GM18511 (cell line): ENCODE measurements around the gene CFDP1.

Source experiments
- ATAC-seq: cut with Tn5 transposase; IDR thresholded peaks from one replicate; pipeline ENCODE4 v1.9.1; 2021; ENCODE audit warnings: mild to moderate bottlenecking, moderate library complexity; ENCODE audit not compliant: unreplicated experiment

The CFDP1 gene

DNA sequence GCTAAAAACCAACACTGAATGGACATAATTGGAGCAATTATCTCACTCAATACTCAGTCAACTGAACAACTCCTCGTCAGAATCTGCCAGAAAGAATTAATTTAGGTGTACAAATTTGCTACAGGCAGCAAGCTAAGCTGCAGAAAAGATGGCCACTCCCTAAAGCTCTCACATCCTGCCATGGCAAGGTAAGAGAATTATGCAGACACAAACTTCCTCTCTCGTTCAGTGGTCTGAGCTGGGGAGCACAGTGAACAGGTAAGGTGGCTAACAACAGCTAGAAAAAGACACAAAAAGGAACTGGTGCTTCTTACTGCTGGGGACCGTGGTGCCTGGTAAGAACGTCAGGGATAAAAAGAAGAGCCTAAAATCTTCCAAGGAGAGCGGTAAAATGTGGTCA is 107.0 kb downstream of the CFDP1 start:
- ATAC-seq, result no peak

DNA sequence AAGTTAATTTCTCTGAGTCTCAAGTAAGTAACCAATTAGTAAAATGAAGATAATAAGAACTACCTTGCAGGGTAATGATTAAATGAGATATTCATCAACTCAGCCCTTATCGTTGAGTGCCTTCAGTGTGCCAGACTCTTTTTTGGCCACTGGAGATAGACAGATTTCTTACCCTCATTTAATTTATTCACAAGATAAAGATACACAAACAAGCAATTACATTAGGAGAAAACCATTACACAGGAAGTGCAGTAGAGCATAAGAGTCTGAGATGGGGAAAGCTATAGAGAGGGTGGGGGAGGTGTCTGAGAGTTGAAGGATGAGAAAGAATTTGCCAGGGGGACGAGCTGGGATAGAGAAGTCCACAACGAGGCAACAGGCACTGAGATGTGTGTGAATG is 109.4 kb downstream of the CFDP1 start:
- no peak for ATAC-seq

DNA sequence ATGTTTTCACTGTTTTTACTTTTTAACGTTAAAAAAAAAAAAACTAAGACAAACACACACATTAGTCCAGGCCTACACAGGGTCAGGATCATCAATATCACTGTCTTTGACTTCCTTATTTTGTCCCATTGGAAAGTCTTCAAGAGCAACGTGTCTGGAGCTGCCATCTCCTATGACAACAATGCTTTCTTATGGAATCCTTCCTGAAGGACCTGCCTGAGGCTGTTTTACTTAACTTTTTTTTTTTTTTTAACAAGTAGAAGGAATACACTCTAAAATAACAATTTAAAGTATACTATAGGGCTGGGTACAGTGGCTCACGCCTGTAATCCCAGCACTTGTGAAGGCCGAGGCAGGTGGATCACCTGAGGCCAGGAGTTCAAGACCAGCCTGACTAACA is 110.1 kb downstream of the CFDP1 start:
- ATAC-seq, result no peak

DNA sequence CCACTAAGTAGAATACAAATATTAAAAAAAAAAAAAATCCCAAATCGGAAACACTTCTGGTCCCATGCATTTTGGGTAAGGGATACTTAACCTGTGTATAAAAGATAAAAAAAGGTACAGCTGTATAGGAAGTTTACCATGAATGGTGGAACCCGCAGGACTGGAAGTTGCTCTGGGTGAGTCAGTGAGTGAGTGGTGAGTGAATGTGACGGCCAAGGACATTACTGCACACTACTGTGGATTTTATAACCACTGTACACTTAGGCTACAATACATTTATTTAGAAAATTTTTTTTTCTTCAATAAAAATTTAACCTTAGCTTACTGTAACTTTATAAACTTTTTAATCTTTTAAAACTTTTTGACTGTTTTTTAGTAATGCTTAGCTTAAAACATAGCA is 110.6 kb downstream of the CFDP1 start:
- ATAC-seq, result no peak

DNA sequence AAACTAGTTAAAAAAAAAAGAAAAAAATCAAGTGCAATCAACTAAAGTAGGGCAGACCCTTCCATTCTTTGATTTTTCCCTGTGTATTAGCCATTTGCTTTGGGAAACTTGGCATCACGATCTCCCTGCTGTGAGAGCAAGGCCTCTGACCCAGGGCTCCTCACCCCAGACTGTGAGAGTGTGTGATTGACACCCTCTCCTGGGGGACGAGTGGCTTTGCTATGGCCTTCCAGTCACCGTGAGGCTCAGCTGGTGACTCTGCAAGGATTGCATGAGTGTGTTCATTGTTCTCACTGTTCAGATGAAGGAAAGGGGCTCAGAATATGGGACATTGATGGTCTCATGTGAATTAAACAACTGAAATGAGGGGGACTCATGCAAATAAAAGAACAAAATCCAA is 112.9 kb downstream of the CFDP1 start:
- ATAC-seq, result no peak

DNA sequence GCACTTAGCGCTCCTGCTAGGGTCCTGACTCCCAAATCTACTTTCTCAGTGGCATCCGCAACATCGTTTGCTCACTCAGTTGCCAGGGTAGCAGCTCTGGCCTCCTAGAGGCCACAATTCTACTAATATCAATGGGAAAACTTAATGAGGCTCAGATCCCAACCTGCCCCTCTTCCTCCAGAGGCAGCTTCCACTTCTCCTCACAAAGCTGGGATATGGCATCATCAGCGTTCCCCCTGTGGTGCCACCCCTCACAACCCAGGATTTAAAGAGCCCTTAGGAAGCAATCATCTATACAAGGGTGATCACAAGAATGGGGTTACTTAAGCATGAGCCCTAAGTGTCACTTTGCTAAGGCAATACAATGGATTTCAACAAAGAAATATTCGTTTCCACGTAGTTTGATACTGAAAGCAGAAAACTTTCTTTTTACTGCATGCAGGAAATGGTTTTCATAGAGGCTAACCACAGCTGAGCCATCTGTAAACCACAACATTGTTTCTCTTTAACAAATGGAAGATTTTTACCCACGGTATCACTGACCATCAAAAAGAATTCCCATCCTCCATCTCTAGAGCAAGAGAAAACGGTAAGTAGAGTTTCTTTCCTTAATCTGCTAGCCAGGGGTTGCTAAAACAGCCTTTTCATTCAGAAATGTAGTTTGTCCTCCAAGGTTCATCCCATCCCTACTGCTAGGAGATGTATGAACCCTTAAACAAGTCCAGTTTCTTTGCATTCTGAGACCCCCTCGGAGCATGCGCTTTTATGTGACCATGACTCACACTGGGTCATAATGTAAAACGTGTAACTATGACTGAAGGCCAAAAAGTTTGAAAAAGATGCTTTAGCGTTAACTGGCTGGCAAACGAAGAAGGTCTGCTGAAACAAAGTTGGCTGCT is 113.5 kb downstream of the CFDP1 start:
- peak; percentile 90 for ATAC-seq

DNA sequence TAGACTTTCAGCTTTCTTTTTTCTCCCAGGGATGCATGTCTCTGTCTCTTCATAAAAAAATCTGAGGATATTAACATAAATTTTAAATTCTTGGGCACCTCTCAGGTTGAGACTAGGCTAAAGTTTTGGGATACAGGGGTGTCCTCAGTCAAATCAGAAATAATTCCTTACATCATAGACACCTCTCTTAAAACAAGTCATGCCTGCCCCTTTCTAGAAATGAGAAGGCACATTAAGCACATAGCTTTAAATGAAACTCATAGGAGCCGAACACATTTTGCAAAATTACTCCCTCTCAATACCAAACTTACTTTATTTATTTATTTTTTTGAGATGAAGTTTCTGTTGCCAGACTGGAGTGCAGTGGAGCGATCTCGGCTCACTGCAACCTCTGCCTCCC is 114.6 kb downstream of the CFDP1 start:
- ATAC-seq, result no peak

DNA sequence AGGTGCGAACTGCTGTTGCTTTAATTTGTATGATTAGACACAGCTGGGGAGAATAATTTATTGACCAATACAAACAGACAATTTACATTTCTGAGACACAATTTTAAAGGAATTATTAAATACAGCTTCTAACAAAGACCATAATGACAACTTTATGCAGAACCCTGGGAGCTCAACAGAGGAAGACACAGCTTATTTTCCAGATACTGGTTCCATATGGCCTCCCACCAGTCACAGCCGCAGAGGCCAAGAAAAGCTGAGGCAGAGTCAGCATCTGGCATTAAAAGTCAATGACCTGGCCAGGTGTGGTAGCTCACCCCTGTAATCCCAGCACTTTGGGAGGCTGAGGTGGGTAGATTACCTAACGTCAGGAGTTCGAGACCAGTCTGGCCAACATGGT is 115.8 kb downstream of the CFDP1 start:
- no peak for ATAC-seq

DNA sequence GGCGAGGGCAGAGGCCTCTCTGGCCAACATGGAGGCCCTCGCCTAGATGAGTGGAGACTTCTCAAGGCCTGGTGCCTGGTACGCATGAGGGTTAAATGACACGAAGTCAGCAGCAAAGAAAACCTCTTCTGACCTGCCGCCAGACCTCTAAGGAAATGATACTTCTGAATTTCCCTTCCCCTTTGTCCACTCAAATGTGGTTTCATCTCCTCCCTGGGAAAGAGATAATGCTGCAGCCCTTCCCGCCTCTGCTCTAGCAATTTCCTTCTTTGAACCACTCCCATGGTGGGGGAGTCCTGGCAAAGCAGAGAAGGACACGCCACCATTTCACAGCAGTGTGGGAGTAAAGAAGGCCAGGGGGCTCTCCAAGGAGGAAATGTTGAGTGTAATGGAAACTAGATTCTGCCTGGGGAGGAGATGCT is 116.2 kb downstream of the CFDP1 start:
- ATAC-seq, result no peak

DNA sequence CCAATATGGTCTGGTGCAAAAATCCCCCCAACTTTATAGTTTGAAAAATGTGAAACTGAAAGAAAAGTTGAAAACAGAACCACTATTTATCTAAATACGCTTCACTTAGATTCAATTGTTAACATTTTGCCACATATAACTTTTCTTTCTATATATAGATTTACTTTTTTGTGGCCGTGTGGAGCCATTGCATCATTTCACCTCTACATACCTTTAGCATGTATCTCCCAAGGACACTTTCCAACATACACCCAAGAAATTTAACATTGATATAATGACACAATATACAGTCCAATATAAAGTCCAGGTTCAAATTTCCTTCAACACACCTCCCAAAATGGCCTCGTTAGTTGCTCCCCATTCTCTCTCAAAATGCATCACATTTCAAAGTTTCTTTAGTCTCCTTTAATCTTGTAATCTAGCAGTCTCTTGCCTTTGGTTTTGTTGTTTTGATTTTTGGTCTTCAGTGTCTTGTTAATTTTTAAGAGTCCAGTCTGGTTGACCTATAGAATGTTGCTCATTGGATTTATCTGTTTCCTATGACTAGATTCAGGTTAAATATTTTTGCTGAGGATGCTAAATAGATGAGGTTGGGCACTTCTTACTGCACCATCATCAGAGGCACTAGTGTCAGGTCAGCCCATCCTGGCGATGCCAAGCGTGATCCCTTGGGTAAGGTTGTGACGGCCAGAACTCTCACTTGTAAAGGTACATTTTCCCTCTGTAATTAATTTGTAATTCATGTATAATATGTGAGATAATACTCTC is 117.6 kb downstream of the CFDP1 start:
- ATAC-seq, result no peak

DNA sequence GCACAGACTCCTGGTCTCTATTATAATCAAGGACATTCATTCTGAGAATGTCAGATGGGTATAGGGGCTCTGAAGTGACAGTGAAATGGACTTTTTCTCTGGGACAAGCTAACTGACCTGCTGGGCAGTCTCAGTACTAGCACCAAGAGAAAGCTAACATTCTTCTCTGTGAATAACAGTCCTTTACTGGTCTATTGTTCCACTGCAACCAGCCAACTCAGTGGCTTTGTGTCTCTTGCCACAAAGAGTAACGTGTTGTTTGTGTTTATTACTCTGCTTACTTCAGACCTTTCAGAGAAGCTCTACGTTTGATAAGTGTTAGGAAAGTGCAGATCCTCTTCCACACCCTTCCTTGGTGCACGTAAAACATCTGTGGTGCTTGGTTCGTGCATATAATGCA is 120.4 kb downstream of the CFDP1 start:
- ATAC-seq, result no peak

DNA sequence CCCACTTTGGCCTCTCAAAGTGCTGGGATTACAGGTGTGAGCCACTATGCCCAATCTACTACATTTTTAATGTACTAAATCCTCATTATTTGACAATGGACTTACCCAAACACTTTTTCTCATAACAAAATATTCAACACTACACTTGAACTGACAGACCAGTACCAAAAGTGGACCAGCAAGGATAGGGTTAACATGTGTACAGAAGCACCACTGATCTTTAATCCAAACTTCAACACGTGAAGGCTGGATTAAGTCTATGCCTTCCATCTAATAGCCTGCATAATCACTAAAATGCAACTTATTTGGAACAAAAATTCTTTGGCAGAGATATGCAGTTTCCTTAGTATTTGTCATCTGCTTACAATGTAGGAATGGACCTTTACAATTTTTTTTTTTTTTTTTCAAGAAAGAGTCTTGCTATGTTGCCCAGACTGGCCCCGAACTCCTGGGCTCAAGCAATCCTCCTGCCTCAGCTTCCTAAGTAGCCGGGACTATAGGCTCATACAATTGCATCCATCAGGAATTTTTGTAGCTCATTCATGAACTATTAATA is 121.8 kb downstream of the CFDP1 start:
- ATAC-seq, result no peak

DNA sequence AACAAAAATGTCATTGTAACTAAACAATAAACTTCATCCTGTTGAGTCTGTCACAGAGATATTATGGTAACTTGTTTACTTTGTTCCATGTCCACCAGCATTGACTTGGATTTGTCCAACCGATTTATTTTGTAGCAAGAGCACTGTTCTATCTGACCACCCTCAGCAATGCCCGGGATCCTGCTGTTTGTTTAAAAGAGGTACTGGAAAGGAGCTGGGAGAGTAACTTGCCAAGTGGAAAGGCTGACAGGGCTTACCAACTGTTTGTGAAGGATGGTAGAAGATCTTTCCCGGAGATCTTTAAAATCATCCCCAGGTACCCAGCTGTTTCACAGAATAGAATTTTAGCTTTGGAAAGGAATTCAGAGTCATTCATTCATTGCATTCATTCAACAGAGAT is 122.8 kb downstream of the CFDP1 start:
- ATAC-seq, result no peak

DNA sequence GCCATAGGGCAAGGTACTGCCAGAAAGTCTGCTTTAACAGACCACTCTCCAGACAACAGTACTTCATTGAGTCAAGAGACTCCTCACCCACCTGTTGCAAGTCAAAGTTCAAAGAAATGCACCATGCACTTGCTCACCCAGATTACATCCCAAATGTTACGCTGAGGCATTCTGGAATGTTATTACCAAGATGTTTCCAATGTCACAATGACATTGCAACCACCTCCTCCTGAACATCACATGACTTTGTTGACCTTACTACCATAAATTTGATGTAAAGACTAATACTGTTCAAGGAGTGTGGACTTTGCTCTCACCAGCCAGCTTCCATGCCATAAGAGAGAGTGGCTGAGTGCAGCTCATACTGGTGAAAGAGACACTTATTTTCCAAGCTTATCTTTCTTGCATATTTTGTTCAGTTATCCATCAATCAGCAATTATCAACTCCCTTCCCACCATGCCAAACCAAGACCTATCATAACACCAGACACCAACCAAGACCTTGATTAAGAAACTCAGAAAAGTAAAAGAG is 123.3 kb downstream of the CFDP1 start:
- ATAC-seq, result no peak

DNA sequence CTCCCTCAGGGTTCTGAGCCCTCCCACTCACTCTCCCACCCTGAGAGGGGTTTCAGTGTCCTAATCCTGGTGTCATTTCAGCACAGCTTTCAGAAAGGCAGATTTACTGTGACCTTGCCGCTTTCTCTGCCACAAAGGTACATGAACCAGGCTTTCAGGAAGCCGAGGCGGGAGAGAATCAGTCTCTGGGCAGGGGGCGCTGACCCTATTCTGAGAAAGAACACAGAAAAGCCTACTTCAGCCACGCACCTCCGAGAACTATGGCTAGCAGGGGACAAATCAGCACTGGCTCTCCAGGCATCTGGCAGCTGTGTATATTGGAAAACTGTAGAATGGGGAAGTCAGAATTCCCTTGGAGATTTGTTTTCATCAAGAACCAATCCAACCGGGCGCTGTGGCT is 124.1 kb downstream of the CFDP1 start:
- ATAC-seq, result no peak

DNA sequence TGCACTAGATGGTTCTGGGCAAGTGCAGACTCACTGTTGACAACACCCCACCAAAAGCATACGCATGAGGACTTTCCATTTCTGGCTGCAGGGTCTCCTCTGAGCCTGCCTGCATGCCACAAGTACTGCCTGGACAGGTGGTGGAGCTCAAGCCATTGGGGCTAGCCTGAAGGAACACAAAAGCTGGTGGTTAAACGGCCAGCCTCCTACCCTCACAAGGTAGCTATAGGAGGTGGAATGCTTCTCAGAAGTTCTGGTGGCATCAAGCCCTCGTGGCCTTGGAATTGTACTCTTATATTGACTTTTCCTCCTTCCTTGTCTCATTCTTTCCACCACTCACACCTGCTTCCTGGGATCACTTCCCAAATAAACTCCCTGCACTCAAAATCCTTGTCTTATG is 125.3 kb downstream of the CFDP1 start:
- ATAC-seq, result no peak

DNA sequence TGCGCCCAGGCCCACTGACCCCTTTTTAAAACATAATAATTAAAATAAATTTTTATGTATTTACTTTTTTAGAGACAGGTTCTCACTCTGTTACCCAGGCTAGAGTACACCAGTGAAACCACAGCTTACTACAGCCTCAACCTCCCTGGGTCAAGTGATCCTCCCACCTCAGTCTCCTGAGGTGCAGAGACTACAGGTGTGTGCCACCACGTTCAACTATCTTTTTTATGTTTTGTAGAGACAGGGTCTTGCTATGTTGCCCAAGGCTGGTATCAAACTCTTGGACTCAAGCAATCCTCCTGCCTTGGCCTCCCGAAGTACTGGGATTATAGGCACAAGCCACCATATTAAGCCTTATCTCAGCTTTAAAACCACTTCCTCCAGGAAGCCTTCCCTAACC is 125.8 kb downstream of the CFDP1 start:
- ATAC-seq, result no peak

DNA sequence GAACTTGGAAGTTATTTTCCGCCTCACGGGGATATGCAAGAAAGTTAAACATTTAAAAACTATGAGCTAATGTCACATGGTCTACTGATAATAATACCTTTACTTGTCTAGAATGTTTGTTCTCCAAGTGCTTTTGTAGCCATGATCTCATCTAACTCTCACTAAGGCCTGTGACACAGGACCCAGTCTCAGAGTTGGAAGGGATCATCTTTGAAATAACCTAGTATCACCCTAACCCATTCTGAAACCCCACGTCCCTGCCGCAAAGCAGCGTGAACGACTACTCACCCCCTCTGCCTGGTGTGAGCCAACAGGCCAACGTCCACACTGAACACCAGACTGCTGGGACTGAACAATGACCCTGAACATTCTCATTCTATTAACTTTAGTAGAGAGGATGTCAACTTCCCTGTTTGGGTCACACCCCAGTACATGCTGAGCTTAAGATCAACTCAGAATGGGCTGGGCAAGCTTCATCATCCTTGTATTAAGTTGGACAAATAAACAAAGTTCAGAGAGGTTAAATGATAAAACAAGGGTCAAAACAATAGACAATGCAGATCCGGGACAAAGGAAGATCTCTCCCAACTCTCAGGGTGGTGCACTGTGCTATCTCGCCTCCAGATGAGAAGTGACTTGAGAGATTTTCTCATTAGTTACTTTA is 127.1 kb downstream of the CFDP1 start:
- no peak for ATAC-seq

DNA sequence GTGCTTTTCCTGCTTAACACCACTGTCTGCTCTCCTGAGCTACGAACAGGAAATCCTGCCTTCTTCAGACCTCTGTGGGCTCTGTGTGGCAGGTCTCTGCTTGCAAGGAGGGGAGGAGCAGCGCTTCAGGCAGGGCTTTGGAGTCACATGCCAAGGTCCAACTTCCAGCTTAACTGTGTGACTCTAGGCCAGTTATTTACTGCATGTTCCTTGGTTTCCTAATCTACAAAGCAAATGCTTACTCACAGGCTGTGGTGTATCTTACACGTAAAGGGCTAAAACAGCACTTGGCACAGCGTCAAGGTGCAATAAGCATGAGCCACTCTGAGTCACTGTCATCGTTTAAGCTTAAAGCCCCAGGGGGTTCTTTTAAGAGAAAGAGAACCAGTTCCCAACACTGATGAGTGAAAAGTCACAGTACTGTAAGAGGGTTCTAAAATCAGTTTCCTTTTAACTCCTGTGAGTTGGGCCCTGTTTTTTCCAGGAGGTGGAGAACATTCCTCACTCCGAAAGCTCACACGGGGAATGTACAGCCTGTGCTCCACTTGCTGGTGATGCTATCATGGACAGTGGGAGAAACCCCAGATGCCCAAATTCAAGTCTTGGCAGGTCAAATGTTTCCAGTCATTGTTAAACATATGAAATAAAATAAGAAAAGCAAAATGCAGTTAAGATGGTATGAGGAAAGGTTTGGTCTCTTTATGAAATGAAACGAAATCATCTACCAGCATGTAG is 127.8 kb downstream of the CFDP1 start:
- peak; percentile 89 for ATAC-seq
